HuH-7 (cell line): Measurements from ENCODE around the gene SAP30.

Source experiments
- DNase-seq: peaks from one replicate; pipeline ENCODE4 v3.0.0; 2011; ENCODE audit warnings: low spot score

The SAP30 gene

DNA sequence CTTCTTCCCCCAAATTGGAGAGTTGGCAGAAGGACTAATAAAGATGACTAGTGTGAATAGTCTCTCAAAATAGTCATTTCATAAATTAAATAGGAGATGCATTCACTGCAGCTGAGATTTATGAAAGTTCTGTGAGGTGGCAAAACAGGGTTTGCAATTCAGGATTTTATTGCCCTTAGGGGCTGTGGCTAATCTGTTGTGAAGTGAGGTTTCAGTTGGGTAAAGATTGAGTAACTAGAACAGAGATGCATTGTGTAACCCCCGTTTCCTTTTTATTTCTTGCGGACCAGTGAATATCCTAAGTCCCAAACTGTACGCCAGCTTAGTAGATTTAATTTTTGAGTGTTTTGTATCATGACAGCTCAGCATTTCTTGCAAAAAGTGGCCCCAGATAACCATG, 44.3 kb downstream of the SAP30 start:
- DNase-seq, result peak; percentile 38

GRCh38 chr4:173415885-173416653, 45.3 kb downstream of the SAP30 start:
- no peak for DNase-seq

DNA sequence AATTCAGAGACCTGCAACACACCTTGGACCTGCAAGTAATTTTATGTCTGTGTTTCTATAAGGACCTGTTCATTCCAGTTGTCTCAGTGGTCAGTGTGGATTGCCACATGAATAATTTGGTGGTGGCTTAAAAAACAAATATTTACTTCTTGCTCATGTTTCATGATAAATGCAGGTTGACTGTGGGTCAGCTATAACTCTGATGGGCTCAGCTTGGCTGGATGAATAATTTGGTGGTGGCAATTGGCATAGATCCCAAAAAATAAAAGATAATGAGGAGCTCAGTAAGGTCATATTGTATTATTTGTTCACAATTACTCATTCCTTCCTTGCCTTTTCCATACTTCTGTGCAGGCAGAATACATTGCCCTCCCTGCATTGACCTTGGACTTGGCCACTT, 47.1 kb downstream of the SAP30 start:
- DNase-seq, result no peak

DNA sequence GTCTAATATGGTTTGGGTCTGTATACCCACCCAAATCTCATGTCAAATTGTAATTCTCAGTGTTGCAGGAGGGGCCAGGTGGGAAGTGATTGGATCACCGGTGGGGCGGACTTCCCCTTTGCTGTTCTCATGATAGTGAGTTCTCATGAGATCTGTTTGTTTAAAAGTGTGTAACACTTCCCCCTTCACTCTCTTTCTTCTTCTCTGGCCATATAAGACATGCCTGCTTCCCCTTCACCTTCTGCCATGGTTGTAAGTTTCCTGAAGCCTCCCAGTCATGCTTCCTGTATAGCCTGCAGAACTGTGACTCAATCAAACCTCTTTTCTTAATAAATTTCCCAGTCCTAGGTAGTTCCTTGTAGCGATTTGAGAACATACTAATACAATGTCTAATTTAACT, 47.9 kb downstream of the SAP30 start:
- no peak for DNase-seq

DNA sequence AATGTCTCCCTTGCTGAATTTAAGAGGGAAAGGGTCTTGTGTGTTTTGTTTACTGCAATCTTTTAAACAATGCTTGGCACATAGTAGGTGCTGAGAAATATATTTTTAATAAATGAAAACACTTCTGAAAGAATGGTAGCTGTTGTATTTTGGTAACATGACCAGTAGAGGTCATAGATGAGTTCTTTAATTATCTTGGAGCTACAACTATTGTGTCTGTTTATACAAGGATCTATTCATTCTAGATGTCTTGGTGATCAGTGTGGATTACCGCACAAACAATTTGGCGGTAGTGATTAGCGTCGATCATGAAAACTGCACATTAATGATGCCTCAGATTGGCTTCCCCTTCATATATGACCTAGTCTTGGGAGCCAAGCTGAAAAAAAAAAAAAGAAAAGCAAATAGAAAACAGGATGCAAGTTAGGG, 49.6 kb downstream of the SAP30 start:
- no peak for DNase-seq

DNA sequence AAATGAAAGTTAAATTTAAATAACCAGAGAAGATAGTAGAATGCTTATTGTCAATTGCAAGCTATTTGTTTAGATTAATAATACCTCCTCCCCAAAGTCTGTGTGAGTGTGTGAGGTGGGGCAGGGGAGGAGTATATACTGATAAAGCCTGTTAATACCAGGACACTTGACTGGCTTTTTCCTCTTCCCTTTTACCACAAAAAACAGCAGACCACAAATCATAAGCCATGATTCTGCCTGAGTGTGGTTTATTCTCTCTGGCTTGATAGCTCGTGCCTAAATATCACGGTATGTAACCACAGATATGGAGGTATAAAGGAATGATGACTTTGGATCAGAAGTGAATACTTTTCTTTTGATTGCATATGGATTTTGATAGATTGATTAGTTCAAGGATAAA, 50.0 kb downstream of the SAP30 start:
- no peak for DNase-seq

DNA sequence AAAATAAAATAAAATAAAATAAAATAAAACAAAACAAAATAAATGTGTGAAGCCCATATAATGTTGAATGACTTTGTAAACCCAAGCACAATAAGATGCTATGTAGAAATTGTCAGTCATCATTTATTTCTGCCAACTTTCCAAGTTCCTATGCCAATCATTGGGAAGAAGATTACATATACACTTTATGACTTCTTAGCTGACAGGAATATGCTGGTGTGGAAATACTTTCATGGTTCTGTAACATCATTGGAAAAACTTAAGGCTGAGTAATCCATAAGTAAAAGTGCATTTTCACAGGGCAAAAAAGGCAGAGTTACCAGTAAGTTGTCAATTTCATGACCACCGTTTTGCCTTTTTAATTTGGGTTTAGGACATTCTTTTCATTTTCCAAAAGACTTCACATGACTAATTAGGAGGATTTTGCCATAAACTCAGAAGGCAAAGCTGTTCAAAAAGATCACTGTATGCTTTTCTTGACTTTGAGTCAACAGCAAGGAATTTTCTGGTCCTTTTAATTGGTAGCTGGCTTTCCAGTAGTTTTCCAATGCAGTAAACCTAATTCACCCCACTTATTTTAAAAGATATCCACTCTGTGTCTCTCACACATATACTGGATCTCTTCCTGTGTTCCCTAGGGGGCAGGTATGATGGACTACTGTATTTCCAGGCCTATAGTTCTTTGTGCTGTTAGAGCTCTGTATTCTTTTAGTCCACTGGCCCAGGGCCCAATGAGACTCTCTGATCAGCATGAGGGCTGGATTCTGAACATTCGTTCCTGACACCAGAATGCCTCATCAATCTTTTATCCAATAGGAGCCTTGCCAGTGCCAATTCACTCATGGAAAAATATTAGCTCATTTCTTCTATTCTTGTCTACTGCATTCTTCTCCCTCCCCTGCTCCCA, 54.4 kb downstream of the SAP30 start:
- no peak for DNase-seq

DNA sequence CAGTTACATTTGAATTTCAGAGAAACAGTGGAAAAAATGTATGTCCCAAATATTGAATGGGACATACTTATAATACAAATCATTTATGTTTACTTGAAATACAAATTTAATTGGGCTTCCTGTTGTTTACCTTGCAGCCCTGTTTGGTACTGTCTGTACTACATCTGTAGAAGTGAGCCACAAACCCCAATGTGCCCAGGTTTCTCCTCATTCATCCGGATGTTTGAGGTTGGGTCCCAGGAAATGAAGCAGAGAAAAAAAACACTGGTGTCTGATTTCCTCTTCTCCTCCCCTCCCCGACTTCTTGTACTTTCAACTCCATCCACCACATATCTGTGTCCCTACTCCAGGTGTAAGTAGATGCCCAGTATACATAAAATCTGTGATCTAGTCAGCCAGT, 55.3 kb downstream of the SAP30 start:
- no peak for DNase-seq
